ENCODE measurements around the gene GNG13.

Gene GNG13

GRCh38 chr16:794091-794822 lies 6.3 kb downstream of the GNG13 start:
- DNase-seq (ENCODE audit: low read depth), result no peak

- no peak for DNase-seq (ENCODE audit: low read depth)
These were observed 7.1 kb downstream of the GNG13 start for GRCh38 chr16:793414-793813.

GRCh38 chr16:792221-792995 lies 8.1 kb downstream of the GNG13 start:
- no peak for DNase-seq (ENCODE audit: low read depth)

GRCh38 chr16:791131-791530 lies 9.4 kb downstream of the GNG13 start:
- no peak for DNase-seq (ENCODE audit: low read depth)

GRCh38 chr16:790086-790485 lies 10.4 kb downstream of the GNG13 start:
- no peak for DNase-seq (ENCODE audit: low read depth)

- DNase-seq (ENCODE audit: low read depth), result no peak
These were observed 11.2 kb downstream of the GNG13 start for GRCh38 chr16:789191-789850.

GRCh38 chr16:788399-789126 lies 12.0 kb downstream of the GNG13 start, which contains the start of gene CHTF18:
Gene CHTF18 (plus strand): TSS chr16:788620. CDS start chr16:788685, 65 bp downstream.
- DNase-seq (ENCODE audit: low read depth), result peak; percentile 84

GRCh38 chr16:787978-788398 lies 12.5 kb downstream of the GNG13 start, which contains the start of gene RPUSD1:
Gene RPUSD1 (minus strand): TSS chr16:788381. CDS start chr16:787737, 644 bp downstream.
- DNase-seq (ENCODE audit: low read depth), result no peak

GRCh38 chr16:787321-787966 lies 13.1 kb downstream of the GNG13 start:
- no peak for DNase-seq (ENCODE audit: low read depth)

- no peak for DNase-seq (ENCODE audit: low read depth)
These were observed 14.7 kb downstream of the GNG13 start for GRCh38 chr16:785563-786535.

GRCh38 chr16:784431-784830 lies 16.1 kb downstream of the GNG13 start:
- no peak for DNase-seq (ENCODE audit: low read depth)

- DNase-seq (ENCODE audit: low read depth), result no peak
These were observed 17.0 kb downstream of the GNG13 start for GRCh38 chr16:783404-784161.

GRCh38 chr16:782766-783403 lies 17.6 kb downstream of the GNG13 start:
- DNase-seq (ENCODE audit: low read depth), result no peak

- no peak for DNase-seq (ENCODE audit: low read depth)
These were observed 18.3 kb downstream of the GNG13 start for GRCh38 chr16:782258-782657.

GRCh38 chr16:781346-782010 lies 19.1 kb downstream of the GNG13 start:
- DNase-seq (ENCODE audit: low read depth), result no peak

- DNase-seq (ENCODE audit: low read depth), result no peak
These were observed 20.2 kb downstream of the GNG13 start for GRCh38 chr16:780296-780695.

- DNase-seq (ENCODE audit: low read depth), result no peak
These were observed 21.0 kb downstream of the GNG13 start for GRCh38 chr16:779561-779960.

GRCh38 chr16:778909-779527 lies 21.5 kb downstream of the GNG13 start:
- no peak for DNase-seq (ENCODE audit: low read depth)
